ENCODE measurements around the gene PDLIM7. TPM values are rescaled to one million over a fixed set of nuclear protein-coding genes. Genes with fewer than 3 reads are reported as not detected.

Gene PDLIM7
- total RNA-seq, 2 experiments from 2014 or later = 38.8 to 58.0 TPM

- POLR2A ChIA-PET = interaction anchor here (0.5 kb wide), 1 partner anchor 314 kb away, joined by 3 read pairs; no protein-coding TSS in a partner anchor
- no peak overlapping the region for H3K27ac ChIP-seq (ENCODE audit: low read depth, low read length, poor library complexity, severe bottlenecking)
- H3K9me2 ChIP-seq (ENCODE audit: insufficient read depth, low read length) = no peaks in the 10 kb centered on the region
- H3K4me2 ChIP-seq (ENCODE audit: low read length) = peak overlapping the region; percentile 49; the same call in 1 of the 2 replicates
- H3K4me3 ChIP-seq (ENCODE audit: low read depth, low read length, poor library complexity, severe bottlenecking) = no peak overlapping the region
- no peaks in the 10 kb centered on the region for H3K79me2 ChIP-seq (ENCODE audit: insufficient read depth, low read depth, low read length)
- CTCF ChIA-PET (ENCODE audit: unreplicated experiment) = interaction anchor here (0.5 kb wide), 1 partner anchor 506 kb away, joined by 3 read pairs; no protein-coding TSS in a partner anchor
- intact Hi-C loops (cut with micrococcal nuclease; ENCODE audit: unreplicated experiment) = no loop called here
- peaks cover 23% of the 10 kb centered on the region for H3K4me1 ChIP-seq (ENCODE audit: insufficient read depth, low read length, poor library complexity, severe bottlenecking)
- H3K9me3 ChIP-seq (ENCODE audit: low read length) = no peaks in the 10 kb centered on the region
- no peak overlapping the region for H2AFZ ChIP-seq (ENCODE audit: low read length)
- no TSS peak for BruUV-seq (replicated peaks)
- peaks cover 12% of the 10 kb centered on the region; the same call in 1 of the 2 replicates for H3K36me3 ChIP-seq (ENCODE audit: insufficient read depth, low read length)
- no peak for TF ChIP-seq EZH2phosphoT487 (IDR thresholded peaks at IDR 0.05; ENCODE audit: borderline replicate concordance, low read depth, low read length)
- peak; percentile 75 for TF ChIP-seq CTCF (conservative IDR thresholded peaks at IDR 0.05; ENCODE audit: low read length)
- peak; percentile 69 for DNase-seq (ENCODE audit: low spot score)
- H4K20me1 ChIP-seq (ENCODE audit: insufficient read depth, low read length) = no peaks in the 10 kb centered on the region
Measured at GRCh38 chr5:177489119-177489716, 8.2 kb downstream of the PDLIM7 start.

GRCh38 chr5:177487975-177488374 is 9.4 kb downstream of the PDLIM7 start:
- Histone ChIP-seq H3K9me2 (ENCODE audit: insufficient read depth, low read length) (no peaks in the 10 kb centered on the region), H4K20me1 (ENCODE audit: insufficient read depth, low read length) (no peaks in the 10 kb centered on the region), H3K79me2 (ENCODE audit: insufficient read depth, low read depth, low read length) (no peaks in the 10 kb centered on the region), H3K4me1 (ENCODE audit: insufficient read depth, low read length, poor library complexity, severe bottlenecking) (peaks cover 18% of the 10 kb centered on the region), H2AFZ (ENCODE audit: low read length) (no peak overlapping the region), H3K4me2 (ENCODE audit: low read length) (no peak overlapping the region), H3K4me3 (ENCODE audit: low read depth, low read length, poor library complexity, severe bottlenecking) (no peak overlapping the region), H3K9me3 (ENCODE audit: low read length) (no peaks in the 10 kb centered on the region), H3K27ac (ENCODE audit: low read depth, low read length, poor library complexity, severe bottlenecking) (no peak overlapping the region), H3K36me3 (ENCODE audit: insufficient read depth, low read length) (peaks cover 12% of the 10 kb centered on the region; the same call in 1 of the 2 replicates)
- TF ChIP-seq EZH2phosphoT487 (IDR thresholded peaks at IDR 0.05; ENCODE audit: borderline replicate concordance, low read depth, low read length) (no peak), CTCF (conservative IDR thresholded peaks at IDR 0.05; ENCODE audit: low read length) (peak; percentile 60)
- intact Hi-C loops (cut with micrococcal nuclease; ENCODE audit: unreplicated experiment) = no loop called here
- BruUV-seq (replicated peaks) = no TSS peak
- ChIA-PET CTCF (ENCODE audit: unreplicated experiment) (interaction anchor here (0.6 to 1.0 kb wide), 3 partner anchors 12 to 179 kb away, joined by 3 to 4 read pairs (median 4); no protein-coding TSS in a partner anchor), POLR2A (no interaction called here)
- peak; percentile 19 for DNase-seq (ENCODE audit: low spot score)

- Histone ChIP-seq H3K9me3 (ENCODE audit: low read length) (no peaks in the 10 kb centered on the region), H3K79me2 (ENCODE audit: insufficient read depth, low read depth, low read length) (no peaks in the 10 kb centered on the region), H3K36me3 (ENCODE audit: insufficient read depth, low read length) (peaks cover 12% of the 10 kb centered on the region; the same call in 1 of the 2 replicates), H4K20me1 (ENCODE audit: insufficient read depth, low read length) (no peaks in the 10 kb centered on the region), H2AFZ (ENCODE audit: low read length) (no peak overlapping the region), H3K4me2 (ENCODE audit: low read length) (no peak overlapping the region), H3K27ac (ENCODE audit: low read depth, low read length, poor library complexity, severe bottlenecking) (no peak overlapping the region), H3K4me1 (ENCODE audit: insufficient read depth, low read length, poor library complexity, severe bottlenecking) (peaks cover 18% of the 10 kb centered on the region), H3K9me2 (ENCODE audit: insufficient read depth, low read length) (no peaks in the 10 kb centered on the region), H3K4me3 (ENCODE audit: low read depth, low read length, poor library complexity, severe bottlenecking) (no peak overlapping the region)
- CTCF ChIA-PET (ENCODE audit: unreplicated experiment) = no interaction called here
- DNase-seq (ENCODE audit: low spot score) = no peak
- intact Hi-C loops (cut with micrococcal nuclease; ENCODE audit: unreplicated experiment) = no loop called here
- no peak for TF ChIP-seq EZH2phosphoT487 (IDR thresholded peaks at IDR 0.05; ENCODE audit: borderline replicate concordance, low read depth, low read length)
- no peak for TF ChIP-seq CTCF (conservative IDR thresholded peaks at IDR 0.05; ENCODE audit: low read length)
- no TSS peak for BruUV-seq (replicated peaks)
- POLR2A ChIA-PET = no interaction called here
Measured at GRCh38 chr5:177487144-177487543, 10.3 kb downstream of the PDLIM7 start.

Data from OCI-LY7 (cell line).